Fibroblast of pulmonary artery (primary cell): Measurements from ENCODE around the gene SPINK6.

Source experiments
- DNase-seq: peaks from one replicate; pipeline ENCODE4 v3.0.0-alpha.2; 2010; ENCODE audit warnings: low read depth
- H3K4me3 ChIP-seq: replicated peaks from 2 replicates; pipeline ENCODE4 v1.5.1; 2011; ENCODE audit warnings: low read depth, mild to moderate bottlenecking, control low read depth, low read length, moderate library complexity
- TF ChIP-seq, protein P1 (sequence below): IDR thresholded peaks from 2 replicates; pipeline ENCODE4 v1.5.1; 2011; ENCODE audit warnings: mild to moderate bottlenecking, control low read depth, low read length, inconsistent platforms; ENCODE audit errors: missing control alignments

Gene SPINK6

GRCh38 chr5:148221508-148221907 is 18.7 kb downstream of the SPINK6 start:
- TF ChIP-seq, protein P1, sequence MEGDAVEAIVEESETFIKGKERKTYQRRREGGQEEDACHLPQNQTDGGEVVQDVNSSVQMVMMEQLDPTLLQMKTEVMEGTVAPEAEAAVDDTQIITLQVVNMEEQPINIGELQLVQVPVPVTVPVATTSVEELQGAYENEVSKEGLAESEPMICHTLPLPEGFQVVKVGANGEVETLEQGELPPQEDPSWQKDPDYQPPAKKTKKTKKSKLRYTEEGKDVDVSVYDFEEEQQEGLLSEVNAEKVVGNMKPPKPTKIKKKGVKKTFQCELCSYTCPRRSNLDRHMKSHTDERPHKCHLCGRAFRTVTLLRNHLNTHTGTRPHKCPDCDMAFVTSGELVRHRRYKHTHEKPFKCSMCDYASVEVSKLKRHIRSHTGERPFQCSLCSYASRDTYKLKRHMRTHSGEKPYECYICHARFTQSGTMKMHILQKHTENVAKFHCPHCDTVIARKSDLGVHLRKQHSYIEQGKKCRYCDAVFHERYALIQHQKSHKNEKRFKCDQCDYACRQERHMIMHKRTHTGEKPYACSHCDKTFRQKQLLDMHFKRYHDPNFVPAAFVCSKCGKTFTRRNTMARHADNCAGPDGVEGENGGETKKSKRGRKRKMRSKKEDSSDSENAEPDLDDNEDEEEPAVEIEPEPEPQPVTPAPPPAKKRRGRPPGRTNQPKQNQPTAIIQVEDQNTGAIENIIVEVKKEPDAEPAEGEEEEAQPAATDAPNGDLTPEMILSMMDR, result no peak
- DNase-seq, result no peak
- no peak overlapping the region for H3K4me3 ChIP-seq

GRCh38 chr5:148224117-148224742 is 21.4 kb downstream of the SPINK6 start:
- no peak for DNase-seq

DNA sequence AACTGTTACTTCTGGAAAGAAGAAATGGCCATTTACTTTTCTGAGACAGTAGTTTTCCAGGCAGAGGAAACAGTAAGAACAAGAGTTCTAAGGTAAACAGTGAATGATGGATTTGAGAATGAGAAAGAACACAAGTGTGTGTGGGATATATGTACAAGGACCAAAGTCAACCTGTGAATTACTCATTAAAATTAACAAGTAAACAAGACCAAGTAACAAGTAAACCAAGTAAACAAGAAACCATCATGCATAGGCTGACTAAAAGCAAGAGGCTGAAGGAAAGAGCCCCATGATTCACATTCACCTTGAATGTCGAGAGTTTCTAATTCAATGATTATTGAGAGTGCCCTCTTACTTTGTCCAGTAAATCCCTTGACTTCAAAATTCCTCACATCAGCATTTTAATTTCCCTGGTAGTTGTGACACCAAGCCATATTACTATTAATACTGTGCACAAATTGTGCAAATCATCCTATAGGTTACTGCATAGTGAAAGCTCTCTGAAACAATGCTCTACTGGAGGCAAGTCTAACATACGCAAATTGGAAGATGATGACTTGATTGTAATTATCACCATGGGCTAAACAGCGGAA is 25.6 kb downstream of the SPINK6 start:
- H3K4me3 ChIP-seq, result no peak overlapping the region
- DNase-seq, result no peak
- TF ChIP-seq, protein P1, result no peak

More at GRCh38 chr5:148224117-148224742, 21.4 kb downstream of the SPINK6 start:
- no peak overlapping the region for H3K4me3 ChIP-seq
- TF ChIP-seq, protein P1, result no peak

GRCh38 chr5:148229840-148230239 is 27.0 kb downstream of the SPINK6 start:
- DNase-seq, result no peak
- TF ChIP-seq, protein P1, result no peak
- H3K4me3 ChIP-seq, result no peak overlapping the region

DNA sequence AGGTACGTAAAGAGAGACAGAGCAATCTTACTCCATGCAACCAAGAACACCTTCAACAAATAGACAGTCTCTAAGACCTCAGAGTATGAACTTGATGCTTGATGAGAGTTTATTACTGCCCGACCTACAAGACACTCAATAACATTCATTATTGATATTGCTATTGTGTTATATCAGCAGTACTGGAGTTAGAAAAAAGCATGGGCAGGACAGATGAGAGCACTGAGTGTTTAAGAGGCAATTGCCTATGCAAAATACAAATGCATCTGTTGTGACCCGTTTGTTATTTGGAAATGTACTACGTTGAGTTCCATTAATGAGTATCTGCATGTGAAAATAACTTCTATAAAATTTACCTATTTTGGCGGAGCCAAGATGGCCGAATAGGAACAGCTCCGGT is 27.4 kb downstream of the SPINK6 start:
- no peak overlapping the region for H3K4me3 ChIP-seq
- no peak for DNase-seq
- TF ChIP-seq, protein P1, result no peak

DNA sequence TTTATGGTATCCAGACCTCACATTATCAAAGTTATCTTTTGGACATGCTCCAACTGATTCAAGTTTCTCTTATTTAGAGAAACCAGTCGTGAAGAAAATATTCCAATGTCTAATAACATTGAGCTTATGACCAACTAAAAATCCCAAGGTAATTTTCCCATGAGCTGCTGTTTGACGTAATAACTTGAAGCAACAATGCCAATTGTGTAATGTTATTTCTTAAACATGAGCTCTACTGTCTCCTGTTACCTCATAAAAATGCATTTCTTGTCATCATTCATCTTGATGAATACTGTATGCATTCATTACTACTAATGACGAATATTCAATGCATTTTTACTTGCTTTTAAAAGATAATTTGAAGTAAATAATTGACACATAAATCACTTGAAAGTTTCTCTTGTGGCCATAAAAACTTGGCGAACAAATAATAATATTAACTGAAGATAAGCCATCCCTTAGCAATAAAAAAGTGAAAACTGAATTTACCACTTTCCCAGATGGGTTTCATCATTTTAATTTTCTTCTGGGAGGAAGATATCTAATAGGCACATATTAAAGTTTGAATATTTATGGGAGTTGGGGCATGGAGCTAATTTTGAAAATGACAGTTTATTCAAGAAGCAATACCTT is 35.1 kb downstream of the SPINK6 start:
- no peak for DNase-seq
- TF ChIP-seq, protein P1, result no peak
- H3K4me3 ChIP-seq, result no peak overlapping the region
